Endothelial cell of umbilical vein (primary cell): Measurements from ENCODE around the gene FEN1. TPM values are rescaled to one million over a fixed set of nuclear protein-coding genes. Genes with fewer than 3 reads are reported as not detected.
A peak's percentile ranks its signal among the peaks of the same experiment; 100 is the strongest.

Experiments
- BruUV-seq: library from RNA; stranded (reverse); fragments of 400-500 nt; replicated peaks from 2 replicates; lab custom pipeline; 2021; lab: Mats Ljungman, UMichigan
- CTCF ChIA-PET: fragments of 300-600, 350-600 bp; sonication (Branson Sonifier 250); formaldehyde crosslinking; loops from one replicate; lab custom pipeline; 2021; ENCODE audit warnings: antibody characterized with exemption, inconsistent platforms; lab: Charles Lee
- POLR2A ChIA-PET: fragments of 300-600, 350-600 bp; sonication (Branson Sonifier 250); formaldehyde crosslinking; loops from one replicate; lab custom pipeline; 2021; ENCODE audit warnings: antibody characterized with exemption, inconsistent platforms; lab: Charles Lee
- DNase-seq: peaks from one replicate; pipeline ENCODE4 v3.0.0-alpha.2; 2011; ENCODE audit warnings: low read depth, low spot score
- FAIRE-seq: peaks from 2 replicates; lab custom pipeline; 2011; peaks lifted over from hg19 to GRCh38; lab: Jason Lieb, UNC
- H2AFZ ChIP-seq: 2 replicates; pipeline ENCODE4 v1.6.0; 2012; ENCODE audit warnings: low read depth, low read length, control low read depth, inconsistent platforms
- H3K27ac ChIP-seq: 2 replicates; pipeline ENCODE4 v1.5.1; 2011; ENCODE audit warnings: low read depth, mild to moderate bottlenecking, control low read depth, low read length, moderate library complexity; ENCODE audit not compliant: insufficient read depth
- H3K27me3 ChIP-seq, 2 experiments: 2 replicates each; pipeline versions ENCODE4 v1.6.0 to v1.6.1; 2011; ENCODE audit warnings: low read length in 2 of 2, mixed read lengths in 1 of 2; ENCODE audit not compliant: control insufficient read depth in 2 of 2, insufficient read depth in 2 of 2
- H3K36me3 ChIP-seq, 2 experiments: 2 replicates in 1 of 2; 3 replicates in 1 of 2; pipeline ENCODE4 v1.5.1; 2011; ENCODE audit warnings: low read length in 2 of 2, mild to moderate bottlenecking in 1 of 2, moderate library complexity in 1 of 2; ENCODE audit not compliant: control insufficient read depth in 2 of 2, insufficient read depth in 2 of 2; ENCODE audit errors: extremely low read depth in 1 of 2
- H3K4me1 ChIP-seq: 3 replicates; pipeline ENCODE4 v1.5.1; 2011; ENCODE audit warnings: mild to moderate bottlenecking, low read length; ENCODE audit not compliant: control insufficient read depth, insufficient read depth; ENCODE audit errors: extremely low read depth
- H3K4me2 ChIP-seq: 2 replicates; pipeline ENCODE4 v1.6.1; 2011; ENCODE audit warnings: low read length, control low read depth, mixed read lengths; ENCODE audit not compliant: insufficient read depth
- H3K4me3 ChIP-seq, 3 experiments: fragments of 200-600 bp in 1 of 3; sonication (generic), shearing (Covaris generic) in 1 of 3; replicated peaks in 1 of 3; 2 replicates each; pipeline ENCODE4 v1.5.1; 2011 to 2016; ENCODE audit warnings: control low read depth in 3 of 3, low read length in 3 of 3, mild to moderate bottlenecking in 2 of 3, inconsistent platforms in 1 of 3, low read depth in 1 of 3, moderate library complexity in 1 of 3; ENCODE audit not compliant: insufficient read depth in 1 of 3
- H3K79me2 ChIP-seq: 2 replicates; pipeline ENCODE4 v1.6.0; 2012; ENCODE audit warnings: low read length, inconsistent platforms; ENCODE audit not compliant: control insufficient read depth, insufficient read depth
- H3K9ac ChIP-seq: replicated peaks from 2 replicates; pipeline ENCODE3; 2011; ENCODE audit warnings: low read length, control low read depth; ENCODE audit not compliant: insufficient read depth; ENCODE audit errors: extremely low read depth
- H3K9me1 ChIP-seq: replicated peaks from 3 replicates; pipeline ENCODE4 v1.6.0; 2011; ENCODE audit warnings: mild to moderate bottlenecking, low read length; ENCODE audit not compliant: control insufficient read depth, insufficient read depth; ENCODE audit errors: extremely low read depth
- H3K9me3 ChIP-seq: replicated peaks from 2 replicates; pipeline ENCODE4 v1.5.1; 2012; ENCODE audit warnings: low read length, inconsistent platforms; ENCODE audit not compliant: control insufficient read depth, insufficient read depth
- H4K20me1 ChIP-seq: replicated peaks from 2 replicates; pipeline ENCODE3; 2011; ENCODE audit warnings: mild to moderate bottlenecking, low read length; ENCODE audit not compliant: control insufficient read depth, insufficient read depth; ENCODE audit errors: extremely low read depth
- CTCF ChIP-seq, 2 donors: IDR thresholded peaks; 1 replicate in 1 of 2; 2 replicates in 1 of 2; pipeline ENCODE4 v1.5.1; 2011; ENCODE audit warnings: low read length in 2 of 2, mild to moderate bottlenecking in 2 of 2, moderate library complexity in 2 of 2, control low read depth in 1 of 2, inconsistent platforms in 1 of 2, low read depth in 1 of 2; ENCODE audit not compliant: insufficient read depth in 1 of 2; ENCODE audit errors: extremely low read depth in 1 of 2
- EZH2 ChIP-seq: IDR thresholded peaks from 2 replicates; pipeline ENCODE4 v1.6.1; 2012; ENCODE audit warnings: borderline replicate concordance, low read depth, mild to moderate bottlenecking, moderate library complexity, low read length, inconsistent platforms; ENCODE audit not compliant: severe bottlenecking
- FOS ChIP-seq: IDR thresholded peaks from 2 replicates; pipeline ENCODE4 v1.6.1; 2011; ENCODE audit warnings: mild to moderate bottlenecking, low read length, moderate library complexity, borderline replicate concordance; ENCODE audit not compliant: insufficient read depth
- GATA2 ChIP-seq: IDR thresholded peaks from 2 replicates; pipeline ENCODE4 v1.7.0; 2011; ENCODE audit warnings: low read depth, mild to moderate bottlenecking, moderate library complexity, mixed read lengths, low read length; ENCODE audit not compliant: insufficient read length, insufficient read depth
- JUN ChIP-seq: IDR thresholded peaks from 2 replicates; pipeline ENCODE4 v1.6.1; 2011; ENCODE audit warnings: borderline replicate concordance, low read depth; ENCODE audit not compliant: insufficient read length, insufficient read depth
- MAX ChIP-seq: IDR thresholded peaks from 2 replicates; pipeline ENCODE4 v1.6.1; 2011; ENCODE audit not compliant: insufficient read depth, insufficient read length
- MYC ChIP-seq: IDR thresholded peaks from one replicate; pipeline ENCODE4 v1.6.1; 2011; ENCODE audit warnings: mild to moderate bottlenecking, low read depth, low read length
- POLR2A ChIP-seq: IDR thresholded peaks from 2 replicates; pipeline ENCODE4 v1.6.1; 2012; ENCODE audit warnings: low read depth, mild to moderate bottlenecking, control low read depth, low read length
- POLR2AphosphoS5 ChIP-seq: IDR thresholded peaks from 2 replicates; pipeline ENCODE4 v1.6.1; 2012; ENCODE audit warnings: low read depth, mild to moderate bottlenecking, control low read depth, low read length, moderate library complexity; ENCODE audit not compliant: insufficient read depth
- dilution Hi-C: fragments of 300-500 bp; cut with MboI; formaldehyde crosslinking; loops from one replicate; pipeline ENCODE4 v1.15.0; 2019; ENCODE audit warnings: low sequenced_read_pairs; ENCODE audit not compliant: extremely low pct_ligation_motif_present
- intact Hi-C: fragments of 100-400 bp; cut with micrococcal nuclease; formaldehyde crosslinking; loops from one replicate; pipeline ENCODE4 v1.10.0; 2022
- polyA plus RNA-seq, 4 experiments: library from polyadenylated mRNA; depleted of rRNA in 3 of 4; stranded (reverse) in 3 of 4; unstranded in 1 of 4; fragments of >200 nt; gene quantifications; 2 replicates each; pipeline versions ENCODE4 v1.2.1 to v1.2.3, GENCODE V29; 2011 to 2012; ENCODE audit warnings: missing spikeins in 1 of 4
- total RNA-seq: library from RNA; stranded (reverse); gene quantifications from 2 replicates; pipeline ENCODE4 v1.2.3, GENCODE V29; 2021

The FEN1 gene
- total and polyA plus RNA-seq, 2 donors (not counting 3 experiments of a cell fraction or from before 2014, with no cell fraction given), result 29.3 to 60.5 TPM

DNA sequence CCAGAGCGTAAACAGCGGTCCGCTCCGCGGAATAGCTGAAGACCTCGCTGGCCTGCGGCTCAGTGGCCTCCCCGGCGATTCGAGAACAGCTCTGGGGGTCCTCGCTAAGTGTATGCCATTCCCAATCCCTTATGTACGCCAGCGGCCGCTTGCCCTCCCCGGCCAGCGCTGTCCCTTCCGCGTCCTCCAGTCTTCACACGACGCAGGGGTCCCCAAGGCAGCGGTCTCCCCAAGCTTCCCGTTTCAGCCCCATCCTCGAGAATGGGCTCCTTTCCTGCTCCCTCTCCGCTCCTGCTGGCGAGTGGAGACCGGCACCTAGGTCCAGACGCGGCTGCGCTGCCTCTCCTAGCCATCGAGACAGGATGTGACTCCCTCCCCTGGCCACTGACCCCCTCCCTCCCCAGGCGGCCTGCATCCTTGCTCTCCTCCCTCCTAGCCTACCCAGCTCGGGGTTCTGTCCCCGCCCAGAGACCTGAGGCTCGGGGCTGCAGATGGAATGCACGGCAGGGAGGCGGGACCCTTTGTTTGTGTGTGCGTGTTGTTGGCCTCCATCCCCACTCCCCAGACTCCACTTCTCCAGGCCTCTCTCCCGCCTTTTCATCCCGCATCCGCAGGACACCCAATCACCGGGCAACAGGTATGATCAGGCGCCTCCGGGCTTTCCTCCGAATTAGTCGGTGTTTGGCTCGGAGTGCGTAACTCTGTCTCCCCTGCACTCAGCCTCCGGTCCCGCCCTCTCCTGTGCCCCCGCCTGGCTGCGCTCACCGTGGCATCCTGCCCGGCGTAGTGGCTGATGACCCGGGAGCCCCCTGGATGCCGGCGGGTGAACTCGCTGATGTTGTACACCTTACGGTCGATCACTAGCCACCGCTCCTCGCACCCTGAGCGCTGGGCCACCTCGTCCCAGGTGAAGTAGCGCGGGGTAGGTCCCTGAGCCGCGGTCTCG is 23.4 kb downstream of the FEN1 start:
- H3K4me3 ChIP-seq, result peak overlapping the region; percentile 56 to 86 (median 62)
- no peaks in the 10 kb centered on the region for H3K9me1 ChIP-seq
- FAIRE-seq, result no peak
- no peaks in the 10 kb centered on the region for H3K27me3 ChIP-seq
- DNase-seq, result peak; percentile 78
- POLR2A ChIA-PET, result interaction anchor here (0.8 to 5.0 kb wide), 5 partner anchors 13 to 24 kb away, joined by 3 to 36 read pairs (median 10); partner anchors contain the start of genes FADS2, FEN1 and TMEM258
- peaks cover 19% of the 10 kb centered on the region for H3K4me1 ChIP-seq
- H4K20me1 ChIP-seq, result no peaks in the 10 kb centered on the region
- TF ChIP-seq FOS, result no peak
- peak in 1 of 2 donors; percentile 2 for TF ChIP-seq CTCF (IDR thresholded peaks at IDR 0.05; ENCODE audit: extremely low read depth in 1 of 2, insufficient read depth in 1 of 2, low read depth in 1 of 2, low read length in 2 of 2)
- no peak for TF ChIP-seq EZH2
- TF ChIP-seq POLR2AphosphoS5, result peak; percentile 75
- peak; percentile 93 for TF ChIP-seq POLR2A
- no peak for TF ChIP-seq GATA2
- no peak for TF ChIP-seq JUN
- TF ChIP-seq MAX, result no peak
- no peak for TF ChIP-seq MYC
- peak overlapping the region; percentile 91 for H3K9ac ChIP-seq
- dilution Hi-C loops (no loop called here), intact Hi-C loops (loop anchor here (1.0 to 5.0 kb wide), 6 partner anchors 18 to 291 kb away; partner anchors contain the start of genes FEN1, FTH1 and TMEM258)
- no TSS peak for BruUV-seq
- no peaks in the 10 kb centered on the region for H3K9me3 ChIP-seq
- peak overlapping the region; percentile 64 for H3K4me2 ChIP-seq
- peaks cover 5 to 10% of the 10 kb centered on the region in 2 experiments for H3K36me3 ChIP-seq
- CTCF ChIA-PET, result interaction anchor here (1.0 to 5.5 kb wide), 16 partner anchors 11 to 495 kb away, joined by 3 to 56 read pairs (median 6); partner anchors contain the start of genes FADS2, FEN1 and TMEM258
- peaks cover 26% of the 10 kb centered on the region for H3K79me2 ChIP-seq
- H2AFZ ChIP-seq, result peak overlapping the region; percentile 52
- H3K27ac ChIP-seq, result peak overlapping the region; percentile 86
